Osteoblast (primary cell): ENCODE results near the gene AGAP5. TPM values are rescaled to one million over a fixed set of nuclear protein-coding genes. Genes with fewer than 3 reads are reported as not detected.

Experiments used
- DNase-seq: peaks from one replicate; pipeline ENCODE4 v3.0.0; 2011; ENCODE audit warnings: low spot score, mixed read lengths; ENCODE audit not compliant: insufficient read length; ENCODE audit errors: missing footprints
- H2AFZ ChIP-seq: 2 replicates; pipeline ENCODE4 v1.6.0; 2011; ENCODE audit warnings: mild to moderate bottlenecking, low read length
- H3K27ac ChIP-seq: 2 replicates; pipeline ENCODE4 v1.5.1; 2011; ENCODE audit warnings: mild to moderate bottlenecking, low read depth, low read length, moderate library complexity
- H3K27me3 ChIP-seq: 2 replicates; pipeline ENCODE4 v1.6.0; 2012; ENCODE audit warnings: mild to moderate bottlenecking, control low read depth, inconsistent platforms, low read length, moderate library complexity; ENCODE audit not compliant: insufficient read depth
- H3K36me3 ChIP-seq: 2 replicates; pipeline ENCODE4 v1.5.1; 2011; ENCODE audit warnings: mild to moderate bottlenecking, low read length, control low read depth, moderate library complexity; ENCODE audit not compliant: insufficient read depth
- H3K4me1 ChIP-seq: 2 replicates; pipeline ENCODE4 v1.5.1; 2011; ENCODE audit warnings: mild to moderate bottlenecking, low read length, control low read depth, moderate library complexity; ENCODE audit not compliant: insufficient read depth
- H3K4me2 ChIP-seq: 2 replicates; pipeline ENCODE4 v1.6.0; 2011; ENCODE audit warnings: mild to moderate bottlenecking, low read length; ENCODE audit not compliant: insufficient read depth
- H3K4me3 ChIP-seq: fragments of 200-600 bp; sonication (generic); 3 replicates; pipeline ENCODE4 v1.5.1; 2012; ENCODE audit warnings: mild to moderate bottlenecking, low read length, inconsistent platforms; ENCODE audit not compliant: insufficient read depth
- H3K79me2 ChIP-seq: 2 replicates; pipeline ENCODE4 v1.6.0; 2012; ENCODE audit warnings: mild to moderate bottlenecking, low read length, control low read depth, inconsistent platforms; ENCODE audit not compliant: insufficient read depth
- H3K9me3 ChIP-seq: 2 replicates; pipeline ENCODE4 v1.5.1; 2011; ENCODE audit warnings: low read depth, low read length, control low read depth
- H4K20me1 ChIP-seq: 2 replicates; pipeline ENCODE4 v1.6.0; 2012; ENCODE audit warnings: mild to moderate bottlenecking, low read length, control low read depth; ENCODE audit not compliant: insufficient read depth
- total RNA-seq: library from RNA; depleted of rRNA; stranded (reverse); fragments of >200 nt; gene quantifications from 2 replicates; pipeline ENCODE4 v1.2.3, GENCODE V29; 2012
- TF ChIP-seq, protein P1 (sequence below): IDR thresholded peaks from 2 replicates; pipeline ENCODE4 v1.5.1; 2011; ENCODE audit warnings: mild to moderate bottlenecking, low read depth, low read length, moderate library complexity; ENCODE audit errors: extremely low read depth

The AGAP5 gene
- total RNA-seq, 1 donor, result 4.0 TPM

DNA sequence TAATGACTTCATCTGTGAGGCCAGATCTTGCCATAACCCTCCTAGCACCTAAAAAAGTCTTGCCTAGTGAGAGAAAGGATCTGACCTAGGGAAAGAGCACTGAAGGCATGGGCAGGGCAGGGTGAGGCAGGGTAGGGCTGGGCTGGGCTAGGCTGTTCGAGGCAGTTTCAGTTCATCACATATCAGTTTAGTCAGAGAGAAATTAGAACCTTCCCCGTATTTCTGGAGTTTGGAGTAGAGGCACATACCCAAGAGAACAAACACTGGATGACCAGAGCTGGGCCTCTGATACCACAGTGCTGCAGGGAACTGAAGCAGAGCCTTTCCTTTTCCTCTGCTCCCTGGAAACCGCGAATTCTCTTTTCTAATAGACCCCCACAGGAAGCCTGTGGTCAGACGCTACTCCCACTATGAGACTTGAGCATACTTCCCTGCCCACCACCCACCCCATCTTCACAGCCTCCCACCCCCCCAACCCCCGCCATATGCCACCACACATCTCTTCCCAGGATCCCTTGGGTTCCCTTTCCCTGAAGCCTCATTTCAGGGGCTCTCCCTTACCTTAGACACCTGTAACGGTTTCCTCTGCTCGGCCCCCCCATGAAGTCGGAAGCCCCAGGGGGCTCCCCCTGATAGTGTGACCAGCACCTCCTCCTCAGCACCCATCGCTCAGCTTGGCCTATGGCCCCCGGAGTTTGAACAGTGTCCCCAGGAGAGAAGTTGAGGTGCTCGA lies 42.5 kb downstream of the AGAP5 start:
- Histone ChIP-seq H3K79me2 (no peaks in the 10 kb centered on the region), H3K9me3 (no peaks in the 10 kb centered on the region), H3K27me3 (no peaks in the 10 kb centered on the region), H3K36me3 (no peaks in the 10 kb centered on the region), H3K4me2 (no peak overlapping the region), H4K20me1 (no peaks in the 10 kb centered on the region), H3K4me3 (no peak overlapping the region), H3K4me1 (peaks cover 11% of the 10 kb centered on the region), H3K27ac (no peak overlapping the region), H2AFZ (no peak overlapping the region)
- peak; percentile 74 for DNase-seq
- TF ChIP-seq, protein P1, sequence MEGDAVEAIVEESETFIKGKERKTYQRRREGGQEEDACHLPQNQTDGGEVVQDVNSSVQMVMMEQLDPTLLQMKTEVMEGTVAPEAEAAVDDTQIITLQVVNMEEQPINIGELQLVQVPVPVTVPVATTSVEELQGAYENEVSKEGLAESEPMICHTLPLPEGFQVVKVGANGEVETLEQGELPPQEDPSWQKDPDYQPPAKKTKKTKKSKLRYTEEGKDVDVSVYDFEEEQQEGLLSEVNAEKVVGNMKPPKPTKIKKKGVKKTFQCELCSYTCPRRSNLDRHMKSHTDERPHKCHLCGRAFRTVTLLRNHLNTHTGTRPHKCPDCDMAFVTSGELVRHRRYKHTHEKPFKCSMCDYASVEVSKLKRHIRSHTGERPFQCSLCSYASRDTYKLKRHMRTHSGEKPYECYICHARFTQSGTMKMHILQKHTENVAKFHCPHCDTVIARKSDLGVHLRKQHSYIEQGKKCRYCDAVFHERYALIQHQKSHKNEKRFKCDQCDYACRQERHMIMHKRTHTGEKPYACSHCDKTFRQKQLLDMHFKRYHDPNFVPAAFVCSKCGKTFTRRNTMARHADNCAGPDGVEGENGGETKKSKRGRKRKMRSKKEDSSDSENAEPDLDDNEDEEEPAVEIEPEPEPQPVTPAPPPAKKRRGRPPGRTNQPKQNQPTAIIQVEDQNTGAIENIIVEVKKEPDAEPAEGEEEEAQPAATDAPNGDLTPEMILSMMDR, result no peak

DNA sequence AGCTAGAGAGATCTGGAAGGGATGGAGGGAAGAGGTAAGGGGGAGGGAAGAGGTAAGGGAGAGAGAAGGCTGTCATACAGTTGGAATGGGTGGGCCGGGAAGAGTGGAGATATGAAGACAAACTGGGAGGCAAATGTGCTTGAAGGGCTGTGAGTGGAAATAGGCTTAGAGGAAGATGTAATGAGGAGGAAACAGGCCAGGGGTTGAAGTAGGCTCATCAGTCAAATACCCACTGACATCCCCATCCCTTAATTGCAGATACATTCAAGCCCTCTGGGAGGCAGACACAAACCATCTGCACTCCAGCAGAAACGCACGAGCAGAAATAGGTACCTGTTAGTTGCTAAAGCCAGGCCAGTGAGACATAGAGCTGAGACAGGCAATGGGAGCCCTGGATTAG lies 44.2 kb downstream of the AGAP5 start:
- H3K79me2 ChIP-seq, result no peaks in the 10 kb centered on the region
- H3K4me2 ChIP-seq, result no peak overlapping the region
- no peak overlapping the region for H3K27ac ChIP-seq
- no peaks in the 10 kb centered on the region for H4K20me1 ChIP-seq
- H3K4me3 ChIP-seq, result no peak overlapping the region
- TF ChIP-seq, protein P1, result peak; percentile 28
- H3K27me3 ChIP-seq, result no peaks in the 10 kb centered on the region
- H2AFZ ChIP-seq, result no peak overlapping the region
- no peaks in the 10 kb centered on the region for H3K9me3 ChIP-seq
- H3K36me3 ChIP-seq, result no peaks in the 10 kb centered on the region
- peaks cover 24% of the 10 kb centered on the region for H3K4me1 ChIP-seq
- DNase-seq, result peak; percentile 56

DNA sequence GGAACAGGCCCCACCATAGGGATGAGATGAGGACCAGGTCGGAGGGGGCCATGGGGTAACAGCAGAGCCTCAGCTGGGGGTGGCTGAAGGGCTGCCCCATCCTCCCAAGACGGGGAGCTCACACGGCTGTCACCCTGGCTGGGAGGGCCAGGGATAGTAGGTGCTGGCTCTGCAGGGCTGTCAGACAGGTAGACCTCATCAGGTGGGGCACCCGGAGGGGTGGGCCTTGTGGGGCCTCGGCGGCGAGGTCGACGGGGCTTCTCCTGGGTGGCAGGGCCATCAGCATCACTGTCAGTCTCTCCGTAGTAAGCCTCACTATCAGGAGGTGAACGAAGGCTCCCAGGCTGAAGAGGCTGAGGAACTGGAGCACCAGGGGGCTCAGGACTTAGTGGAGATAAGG lies 44.7 kb downstream of the AGAP5 start:
- Histone ChIP-seq H3K4me2 (no peak overlapping the region), H2AFZ (no peak overlapping the region), H3K4me1 (peaks cover 29% of the 10 kb centered on the region), H3K27ac (no peak overlapping the region), H3K27me3 (no peaks in the 10 kb centered on the region), H4K20me1 (no peaks in the 10 kb centered on the region), H3K9me3 (no peaks in the 10 kb centered on the region), H3K4me3 (no peak overlapping the region), H3K36me3 (no peaks in the 10 kb centered on the region), H3K79me2 (no peaks in the 10 kb centered on the region)
- TF ChIP-seq, protein P1, result no peak
- no peak for DNase-seq

DNA sequence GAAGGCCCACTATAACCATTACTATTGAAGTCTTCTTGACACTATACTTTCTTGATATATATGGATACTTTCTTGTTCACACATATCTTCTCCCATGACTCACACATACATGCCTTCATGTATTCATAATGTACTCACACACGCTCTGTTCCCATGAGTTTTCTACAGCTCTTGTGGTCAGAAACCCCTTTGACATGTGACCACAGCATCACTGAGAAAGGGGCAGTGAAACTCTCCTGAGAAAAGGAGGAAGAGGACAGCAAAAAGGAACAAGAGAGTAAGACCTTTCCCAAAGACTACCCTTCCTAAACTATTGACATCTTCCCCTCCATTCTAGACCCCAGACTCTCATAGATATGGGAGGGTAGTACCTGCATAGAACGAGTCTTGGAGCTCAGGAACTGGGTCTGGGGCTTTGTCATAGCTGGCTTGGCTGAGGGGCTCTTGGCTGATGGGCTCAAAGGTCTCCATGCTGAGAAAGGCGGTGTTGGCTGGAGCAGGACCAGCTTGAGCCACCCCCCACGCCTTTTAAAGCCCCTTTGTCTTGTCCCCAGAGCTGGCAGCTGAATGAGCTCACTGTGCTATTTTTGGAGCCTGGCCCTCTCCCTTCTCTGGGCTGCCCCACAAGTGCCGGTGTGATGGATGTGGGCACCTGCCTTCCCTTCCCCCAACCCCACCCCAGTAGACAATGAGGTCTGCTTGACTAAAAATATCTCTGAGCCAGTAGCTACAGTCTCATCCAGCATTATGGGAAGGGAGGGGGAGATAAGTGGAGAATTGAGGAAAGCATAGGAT lies 47.2 kb downstream of the AGAP5 start:
- Histone ChIP-seq H3K79me2 (no peaks in the 10 kb centered on the region), H2AFZ (peak overlapping the region; percentile 25), H3K27me3 (no peaks in the 10 kb centered on the region), H3K4me1 (peaks cover 35% of the 10 kb centered on the region), H3K9me3 (no peaks in the 10 kb centered on the region), H3K27ac (peak overlapping the region; percentile 88), H4K20me1 (no peaks in the 10 kb centered on the region), H3K36me3 (no peaks in the 10 kb centered on the region), H3K4me2 (peak overlapping the region; percentile 38), H3K4me3 (no peak overlapping the region)
- TF ChIP-seq, protein P1, result no peak
- peak; percentile 94 for DNase-seq
